ENCODE data around the gene TCF3. TPM values are rescaled to one million over a fixed set of nuclear protein-coding genes. Genes with fewer than 3 reads are reported as not detected.

The TCF3 gene
- total RNA-seq, 1 donor from 2014 or later = 43.2 TPM

GRCh38 chr19:1634242-1634937 lies 18.0 kb downstream of the TCF3 start:
- Histone ChIP-seq H3K36me3 (peaks cover 23% of the 10 kb centered on the region), H3K27ac (no peak overlapping the region), H3K4me3 (no peak overlapping the region), H3K9me3 (no peaks in the 10 kb centered on the region), H3K27me3 (no peaks in the 10 kb centered on the region), H3K4me1 (no peaks in the 10 kb centered on the region)
- ATAC-seq = no peak
- intact Hi-C loops (cut with DNase I) = no loop called here
- TF ChIP-seq CTCF (IDR thresholded peaks at IDR 0.05) = no peak
- DNase-seq = no peak

- intact Hi-C loops (cut with DNase I) = no loop called here
- no peak overlapping the region for H3K4me3 ChIP-seq
- ATAC-seq (no peak), DNase-seq (no peak)
- no peaks in the 10 kb centered on the region for H3K9me3 ChIP-seq
- no peaks in the 10 kb centered on the region for H3K27me3 ChIP-seq
- no peak for TF ChIP-seq CTCF (IDR thresholded peaks at IDR 0.05)
- peaks cover 23% of the 10 kb centered on the region for H3K36me3 ChIP-seq
- H3K4me1 ChIP-seq = no peaks in the 10 kb centered on the region
- H3K27ac ChIP-seq = no peak overlapping the region
These were observed 19.1 kb downstream of the TCF3 start for GRCh38 chr19:1633269-1633826.

- Histone ChIP-seq H3K4me1 (no peaks in the 10 kb centered on the region), H3K36me3 (peaks cover 16% of the 10 kb centered on the region), H3K4me3 (no peak overlapping the region), H3K9me3 (no peaks in the 10 kb centered on the region), H3K27ac (no peak overlapping the region), H3K27me3 (no peaks in the 10 kb centered on the region)
- DNase-seq = no peak
- no peak for TF ChIP-seq CTCF (IDR thresholded peaks at IDR 0.05)
- ATAC-seq = no peak
- intact Hi-C loops (cut with DNase I) = no loop called here
These were observed 19.8 kb downstream of the TCF3 start for GRCh38 chr19:1632462-1633268.

- Histone ChIP-seq H3K4me3 (no peak overlapping the region), H3K36me3 (peaks cover 11% of the 10 kb centered on the region), H3K9me3 (no peaks in the 10 kb centered on the region), H3K27me3 (no peaks in the 10 kb centered on the region), H3K4me1 (no peaks in the 10 kb centered on the region), H3K27ac (no peak overlapping the region)
- ATAC-seq (no peak), DNase-seq (no peak)
- intact Hi-C loops (cut with DNase I) = no loop called here
- no peak for TF ChIP-seq CTCF (IDR thresholded peaks at IDR 0.05)
These were observed 20.8 kb downstream of the TCF3 start for GRCh38 chr19:1631557-1632100.

GRCh38 chr19:1630811-1631210 lies 21.6 kb downstream of the TCF3 start:
- TF ChIP-seq CTCF (IDR thresholded peaks at IDR 0.05) = no peak
- H3K9me3 ChIP-seq = no peaks in the 10 kb centered on the region
- H3K4me1 ChIP-seq = no peaks in the 10 kb centered on the region
- H3K27ac ChIP-seq = no peak overlapping the region
- H3K27me3 ChIP-seq = no peaks in the 10 kb centered on the region
- intact Hi-C loops (cut with DNase I) = no loop called here
- DNase-seq (no peak), ATAC-seq (no peak)
- no peak overlapping the region for H3K4me3 ChIP-seq
- H3K36me3 ChIP-seq = peaks cover 5% of the 10 kb centered on the region
